Stimulated activated CD8-positive, alpha-beta memory T cell treated with anti-CD3 and anti-CD28 coated beads, Interleukin-12 subunit alpha, Interleukin-12 subunit beta, amount 100 ng/mL, for 4 hours (primary cell): ENCODE data around the gene PAX7.
"Not testable (repeated sequence)": the region's sequence is repeated elsewhere in the genome, so short reads cannot be mapped to it uniquely, and the experiment has no call there.

Experiments
- DNase-seq: peaks from one replicate; pipeline ENCODE4 v3.0.0-alpha.2; 2020; ENCODE audit warnings: low read depth

The PAX7 gene

GRCh38 chr1:18630511-18631495, at the start of gene PAX7:
PAX7 (plus strand) TSS chr1:18630846; CDS start chr1:18631604, 758 bp downstream.
- no peak for DNase-seq

GRCh38 chr1:18581420-18581880, 49.2 kb upstream of the PAX7 start:
- no peak for DNase-seq

- DNase-seq = no peak
Observed at GRCh38 chr1:18582890-18583289, 47.8 kb upstream of the PAX7 start.

- no peak for DNase-seq
Observed at GRCh38 chr1:18583326-18583941, 47.2 kb upstream of the PAX7 start.

GRCh38 chr1:18586016-18586415, 44.6 kb upstream of the PAX7 start:
- DNase-seq = not testable (repeated sequence)

GRCh38 chr1:18588093-18588492, 42.6 kb upstream of the PAX7 start:
- no peak for DNase-seq

- no peak for DNase-seq
Observed at GRCh38 chr1:18592368-18592767, 38.3 kb upstream of the PAX7 start.

GRCh38 chr1:18597160-18598042, 33.2 kb upstream of the PAX7 start:
- DNase-seq = peak; percentile 7

- DNase-seq = no peak
Observed at GRCh38 chr1:18599086-18599485, 31.6 kb upstream of the PAX7 start.

- no peak for DNase-seq
Observed at GRCh38 chr1:18599704-18600103, 30.9 kb upstream of the PAX7 start.

- DNase-seq = no peak
Observed at GRCh38 chr1:18602533-18603211, 28.0 kb upstream of the PAX7 start.

GRCh38 chr1:18603212-18603852, 27.3 kb upstream of the PAX7 start:
- no peak for DNase-seq

- DNase-seq = no peak
Observed at GRCh38 chr1:18606443-18607288, 24.0 kb upstream of the PAX7 start.

- DNase-seq = no peak
Observed at GRCh38 chr1:18607289-18607760, 23.3 kb upstream of the PAX7 start.

- no peak for DNase-seq
Observed at GRCh38 chr1:18608534-18608933, 22.1 kb upstream of the PAX7 start.

GRCh38 chr1:18611311-18611710, 19.3 kb upstream of the PAX7 start:
- DNase-seq = no peak

GRCh38 chr1:18612073-18612472, 18.6 kb upstream of the PAX7 start:
- no peak for DNase-seq

GRCh38 chr1:18614069-18614735, 16.4 kb upstream of the PAX7 start:
- DNase-seq = no peak
